ENCODE data around the gene OR2F2.

The OR2F2 gene

GRCh38 chr7:143892527-143893300, 42.3 kb upstream of the OR2F2 start:
- 0 out of 2 replicates have a peak, but pooled peaks have one; percentile 1 for TF ChIP-seq CTCF (IDR thresholded peaks at IDR 0.05; ENCODE audit: low read depth, low read length)

GRCh38 chr7:143896667-143897066, 38.4 kb upstream of the OR2F2 start:
- DNase-seq (ENCODE audit: extremely low read depth, low read depth) = no peak
- no peak for TF ChIP-seq CTCF (IDR thresholded peaks at IDR 0.05; ENCODE audit: low read depth, low read length)

More at GRCh38 chr7:143892527-143893300, 42.3 kb upstream of the OR2F2 start:
- no peak for DNase-seq (ENCODE audit: extremely low read depth, low read depth)

GRCh38 chr7:143898810-143899209, 36.2 kb upstream of the OR2F2 start:
- no peak for TF ChIP-seq CTCF (IDR thresholded peaks at IDR 0.05; ENCODE audit: low read depth, low read length)
- DNase-seq (ENCODE audit: extremely low read depth, low read depth) = no peak

- TF ChIP-seq CTCF (IDR thresholded peaks at IDR 0.05; ENCODE audit: low read depth, low read length) = no peak
- no peak for DNase-seq (ENCODE audit: extremely low read depth, low read depth)
Measured at GRCh38 chr7:143900230-143900766, 34.7 kb upstream of the OR2F2 start.

- DNase-seq (ENCODE audit: extremely low read depth, low read depth) = no peak
- TF ChIP-seq CTCF (IDR thresholded peaks at IDR 0.05; ENCODE audit: low read depth, low read length) = no peak
Measured at GRCh38 chr7:143901332-143901667, 33.7 kb upstream of the OR2F2 start.

- peak; percentile 47 for TF ChIP-seq CTCF (IDR thresholded peaks at IDR 0.05; ENCODE audit: low read depth, low read length)
Measured at GRCh38 chr7:143901668-143902331, 33.2 kb upstream of the OR2F2 start, which contains the start of gene TCAF1. Gene TCAF1 (minus strand): TSS chr7:143902176. CDS start chr7:143876608, 25,568 bp downstream.

GRCh38 chr7:143902332-143902899, 32.6 kb upstream of the OR2F2 start:
- DNase-seq (ENCODE audit: extremely low read depth, low read depth) = no peak
- TF ChIP-seq CTCF (IDR thresholded peaks at IDR 0.05; ENCODE audit: low read depth, low read length) = no peak

More at GRCh38 chr7:143901668-143902331, 33.2 kb upstream of the OR2F2 start, which contains the start of gene TCAF1:
- DNase-seq (ENCODE audit: extremely low read depth, low read depth) = peak; percentile 86
